Ishikawa (cell line): ENCODE measurements around the gene MED12L.

Experiments used
- CEBPB ChIP-seq: IDR thresholded peaks from 2 replicates; pipeline ENCODE4 v1.6.1; 2012
- CREB1 ChIP-seq: IDR thresholded peaks from 2 replicates; pipeline ENCODE4 v1.6.1; 2012; ENCODE audit warnings: low read depth
- EGR1 ChIP-seq: IDR thresholded peaks from 2 replicates; pipeline ENCODE4 v1.6.1; 2012
- EP300 ChIP-seq: IDR thresholded peaks from 2 replicates; pipeline ENCODE4 v1.6.1; 2012; ENCODE audit warnings: borderline replicate concordance
- FOXM1 ChIP-seq: IDR thresholded peaks from 2 replicates; pipeline ENCODE4 v1.6.1; 2012; ENCODE audit warnings: low read depth, borderline replicate concordance
- MAX ChIP-seq: IDR thresholded peaks from 2 replicates; pipeline ENCODE4 v1.6.1; 2012
- NFIC ChIP-seq: IDR thresholded peaks from 2 replicates; pipeline ENCODE4 v1.6.1; 2012
- RAD21 ChIP-seq: IDR thresholded peaks from 2 replicates; pipeline ENCODE4 v1.6.1; 2012; ENCODE audit warnings: low read depth
- REST ChIP-seq: IDR thresholded peaks from 2 replicates; pipeline ENCODE4 v1.6.1; 2012; ENCODE audit warnings: low read depth, mild to moderate bottlenecking
- TAF1 ChIP-seq: IDR thresholded peaks from 2 replicates; pipeline ENCODE4 v1.6.1; 2012; ENCODE audit warnings: low read depth, mild to moderate bottlenecking
- TCF12 ChIP-seq: IDR thresholded peaks from 2 replicates; pipeline ENCODE4 v1.6.1; 2012; ENCODE audit warnings: low read depth
- TEAD4 ChIP-seq: IDR thresholded peaks from 2 replicates; pipeline ENCODE4 v1.6.1; 2012
- USF1 ChIP-seq: IDR thresholded peaks from 2 replicates; pipeline ENCODE4 v1.6.1; 2012
- YY1 ChIP-seq: IDR thresholded peaks from 2 replicates; pipeline ENCODE4 v1.6.1; 2012; ENCODE audit warnings: low read depth
- ZBTB7A ChIP-seq: IDR thresholded peaks from 2 replicates; pipeline ENCODE4 v1.6.1; 2012; ENCODE audit warnings: low read depth

The MED12L gene

GRCh38 chr3:151330899-151331298, 245.4 kb downstream of the MED12L start:
- TF ChIP-seq CEBPB: no peak
- TF ChIP-seq FOXM1: no peak
- TF ChIP-seq REST: no peak
- TF ChIP-seq TCF12: no peak
- TF ChIP-seq YY1: no peak
- TF ChIP-seq EP300: no peak
- TF ChIP-seq MAX: no peak
- no peak for TF ChIP-seq ZBTB7A
- TF ChIP-seq USF1: no peak
- no peak for TF ChIP-seq CREB1
- TF ChIP-seq RAD21: no peak
- TF ChIP-seq TEAD4: no peak
- no peak for TF ChIP-seq EGR1
- no peak for TF ChIP-seq TAF1
- no peak for TF ChIP-seq NFIC

- no peak for TF ChIP-seq REST
- TF ChIP-seq ZBTB7A: no peak
- no peak for TF ChIP-seq FOXM1
- no peak for TF ChIP-seq EP300
- TF ChIP-seq EGR1: no peak
- TF ChIP-seq TAF1: no peak
- TF ChIP-seq RAD21: no peak
- no peak for TF ChIP-seq CEBPB
- no peak for TF ChIP-seq YY1
- TF ChIP-seq TEAD4: no peak
- TF ChIP-seq MAX: no peak
- TF ChIP-seq NFIC: no peak
- TF ChIP-seq USF1: no peak
- TF ChIP-seq CREB1: no peak
- TF ChIP-seq TCF12: no peak
Measured at GRCh38 chr3:151331696-151332095, 246.2 kb downstream of the MED12L start.

GRCh38 chr3:151345859-151346258, 260.4 kb downstream of the MED12L start:
- TF ChIP-seq YY1: no peak
- no peak for TF ChIP-seq CREB1
- no peak for TF ChIP-seq MAX
- TF ChIP-seq EGR1: no peak
- TF ChIP-seq REST: no peak
- TF ChIP-seq EP300: no peak
- no peak for TF ChIP-seq CEBPB
- no peak for TF ChIP-seq TAF1
- TF ChIP-seq TEAD4: no peak
- no peak for TF ChIP-seq NFIC

- TF ChIP-seq MAX: no peak
- no peak for TF ChIP-seq REST
- TF ChIP-seq TAF1: no peak
- no peak for TF ChIP-seq FOXM1
- no peak for TF ChIP-seq TCF12
- no peak for TF ChIP-seq RAD21
- no peak for TF ChIP-seq TEAD4
- TF ChIP-seq CREB1: no peak
- no peak for TF ChIP-seq CEBPB
- TF ChIP-seq NFIC: no peak
- TF ChIP-seq EGR1: no peak
- TF ChIP-seq YY1: no peak
- TF ChIP-seq EP300: no peak
- TF ChIP-seq ZBTB7A: no peak
- no peak for TF ChIP-seq USF1
Measured at GRCh38 chr3:151346292-151346691, 260.8 kb downstream of the MED12L start.
